GM03348 (cell line): ENCODE data around the gene SLX4.
"Not testable (repeated sequence)": the region's sequence is repeated elsewhere in the genome, so short reads cannot be mapped to it uniquely, and the experiment has no call there.

Source experiments
- DNase-seq: peaks from one replicate; pipeline ENCODE4 v3.0.0; 2012; ENCODE audit warnings: low spot score

Gene SLX4, protein sequence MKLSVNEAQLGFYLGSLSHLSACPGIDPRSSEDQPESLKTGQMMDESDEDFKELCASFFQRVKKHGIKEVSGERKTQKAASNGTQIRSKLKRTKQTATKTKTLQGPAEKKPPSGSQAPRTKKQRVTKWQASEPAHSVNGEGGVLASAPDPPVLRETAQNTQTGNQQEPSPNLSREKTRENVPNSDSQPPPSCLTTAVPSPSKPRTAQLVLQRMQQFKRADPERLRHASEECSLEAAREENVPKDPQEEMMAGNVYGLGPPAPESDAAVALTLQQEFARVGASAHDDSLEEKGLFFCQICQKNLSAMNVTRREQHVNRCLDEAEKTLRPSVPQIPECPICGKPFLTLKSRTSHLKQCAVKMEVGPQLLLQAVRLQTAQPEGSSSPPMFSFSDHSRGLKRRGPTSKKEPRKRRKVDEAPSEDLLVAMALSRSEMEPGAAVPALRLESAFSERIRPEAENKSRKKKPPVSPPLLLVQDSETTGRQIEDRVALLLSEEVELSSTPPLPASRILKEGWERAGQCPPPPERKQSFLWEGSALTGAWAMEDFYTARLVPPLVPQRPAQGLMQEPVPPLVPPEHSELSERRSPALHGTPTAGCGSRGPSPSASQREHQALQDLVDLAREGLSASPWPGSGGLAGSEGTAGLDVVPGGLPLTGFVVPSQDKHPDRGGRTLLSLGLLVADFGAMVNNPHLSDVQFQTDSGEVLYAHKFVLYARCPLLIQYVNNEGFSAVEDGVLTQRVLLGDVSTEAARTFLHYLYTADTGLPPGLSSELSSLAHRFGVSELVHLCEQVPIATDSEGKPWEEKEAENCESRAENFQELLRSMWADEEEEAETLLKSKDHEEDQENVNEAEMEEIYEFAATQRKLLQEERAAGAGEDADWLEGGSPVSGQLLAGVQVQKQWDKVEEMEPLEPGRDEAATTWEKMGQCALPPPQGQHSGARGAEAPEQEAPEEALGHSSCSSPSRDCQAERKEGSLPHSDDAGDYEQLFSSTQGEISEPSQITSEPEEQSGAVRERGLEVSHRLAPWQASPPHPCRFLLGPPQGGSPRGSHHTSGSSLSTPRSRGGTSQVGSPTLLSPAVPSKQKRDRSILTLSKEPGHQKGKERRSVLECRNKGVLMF (N-terminal part only)

DNA sequence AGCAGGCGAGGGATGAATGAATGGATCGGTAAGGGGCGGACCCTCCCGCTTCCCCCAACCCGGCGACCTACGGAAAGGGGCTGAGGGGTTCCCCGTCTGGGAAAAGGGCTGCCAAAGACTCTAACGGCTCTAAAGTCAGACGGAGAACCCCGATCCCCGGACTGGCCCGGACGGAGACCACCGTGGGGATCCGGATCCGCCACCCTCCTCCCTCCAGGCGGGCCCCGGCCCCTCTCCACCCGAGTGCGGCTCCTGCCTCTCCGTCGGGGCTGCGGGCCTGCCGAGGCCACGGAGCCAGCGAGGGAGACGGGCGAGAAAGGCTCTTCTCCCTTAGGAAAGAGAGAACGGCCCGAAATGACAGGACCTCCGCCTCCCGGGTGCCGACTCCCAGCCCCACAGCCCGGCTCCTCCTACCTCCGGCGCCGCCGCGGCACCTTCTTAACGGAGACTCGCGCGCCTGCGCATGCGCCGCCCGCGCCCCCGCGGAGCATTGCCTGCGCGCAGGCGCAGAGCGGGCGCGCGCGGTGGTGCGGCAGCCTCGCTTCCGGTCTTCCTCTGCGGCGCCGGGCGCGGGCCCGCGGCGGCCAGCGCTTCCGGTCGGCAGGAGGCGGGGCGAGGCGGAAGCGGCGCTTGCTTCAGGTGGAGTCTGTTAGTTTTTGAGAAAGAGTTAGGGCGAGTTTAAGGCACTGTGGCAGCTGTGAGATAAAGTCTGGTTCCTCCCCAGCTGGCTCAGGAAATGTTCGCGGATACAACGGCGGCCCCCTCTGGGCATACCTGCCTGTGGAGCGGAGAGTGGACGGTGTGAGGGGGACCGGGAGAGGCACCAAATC lies at the start of gene SLX4:
Gene SLX4 (minus strand): TSS at position 461 of the 830 bp plus-strand sequence. CDS start 2,642 bp downstream, outside the sequence.
- peak; percentile 100 for DNase-seq

DNA sequence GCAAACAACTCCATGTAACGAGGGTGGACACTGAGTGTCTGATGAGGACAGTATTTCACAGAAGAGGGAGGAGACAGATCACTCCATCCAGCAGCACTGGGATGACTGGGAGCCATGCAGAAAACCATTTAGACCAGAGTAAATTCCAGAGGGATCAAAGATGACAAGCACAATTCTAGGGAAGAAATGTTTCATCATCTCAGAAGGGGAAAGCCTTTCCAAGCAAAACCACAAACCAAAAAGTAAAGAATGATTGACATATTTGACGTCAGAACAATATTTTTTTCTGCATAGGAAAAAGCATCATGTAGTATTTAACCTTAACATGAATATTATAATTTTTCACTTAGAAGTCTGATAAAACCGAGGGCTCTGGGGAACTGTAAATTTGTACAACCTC lies 47.8 kb upstream of the SLX4 start:
- peak; percentile 60 for DNase-seq

DNA sequence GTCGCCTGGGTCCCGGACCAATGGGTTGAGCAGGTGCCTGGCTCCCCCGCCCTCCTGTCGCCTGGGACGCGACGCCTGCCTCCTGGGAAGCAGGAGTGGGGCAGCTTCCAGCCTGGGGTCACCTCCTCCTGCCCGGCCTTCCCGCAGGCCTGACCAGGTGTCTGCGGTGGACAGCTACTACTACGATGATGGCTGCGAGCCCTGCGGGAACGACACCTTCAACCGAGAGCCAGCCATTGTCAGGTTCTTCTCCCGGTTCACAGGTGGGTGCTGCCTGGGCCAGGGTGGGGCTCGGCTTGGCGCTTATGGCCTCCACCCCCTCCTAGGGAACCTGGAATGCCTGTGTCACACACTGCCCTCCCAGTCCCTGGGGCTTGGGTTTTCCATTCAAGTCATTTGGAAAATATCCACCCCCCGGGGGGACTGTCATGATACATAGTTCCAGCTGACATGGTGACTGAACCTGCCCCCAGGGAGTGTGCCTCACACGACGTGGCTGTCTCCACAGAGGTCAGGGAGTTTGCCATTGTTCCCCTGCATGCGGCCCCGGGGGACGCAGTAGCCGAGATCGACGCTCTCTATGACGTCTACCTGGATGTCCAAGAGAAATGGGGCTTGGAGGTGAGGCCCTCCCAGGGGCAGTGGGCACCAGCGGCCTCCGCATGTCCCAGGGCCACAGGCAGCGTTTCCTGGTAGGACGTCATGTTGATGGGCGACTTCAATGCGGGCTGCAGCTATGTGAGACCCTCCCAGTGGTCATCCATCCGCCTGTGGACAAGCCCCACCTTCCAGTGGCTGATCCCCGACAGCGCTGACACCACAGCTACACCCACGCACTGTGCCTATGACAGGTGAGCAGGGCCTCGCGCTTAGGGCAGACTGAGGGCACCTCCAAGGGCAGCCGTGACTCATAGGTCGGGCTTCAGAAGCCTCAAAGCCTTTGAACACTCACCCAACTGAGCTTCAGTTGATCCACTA lies 45.4 kb upstream of the SLX4 start:
- DNase-seq = no peak

DNA sequence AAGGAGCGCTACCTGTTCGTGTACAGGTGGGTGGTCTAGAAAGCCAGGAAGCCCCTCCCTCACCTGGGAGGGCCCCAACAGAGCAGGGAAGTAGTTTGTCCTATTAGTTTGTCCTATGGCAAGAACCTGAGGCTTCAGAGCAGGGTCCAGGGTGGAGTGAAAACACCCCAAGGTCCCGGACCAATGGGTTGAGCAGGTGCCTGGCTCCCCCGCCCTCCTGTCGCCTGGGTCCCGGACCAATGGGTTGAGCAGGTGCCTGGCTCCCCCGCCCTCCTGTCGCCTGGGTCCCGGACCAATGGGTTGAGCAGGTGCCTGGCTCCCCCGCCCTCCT lies 44.7 kb upstream of the SLX4 start:
- not testable (repeated sequence) for DNase-seq

- DNase-seq = no peak
These were observed 44.2 kb upstream of the SLX4 start for GRCh38 chr16:3655396-3656159.

GRCh38 chr16:3655030-3655395 lies 43.6 kb upstream of the SLX4 start:
- no peak for DNase-seq

GRCh38 chr16:3654249-3654991 lies 43.0 kb upstream of the SLX4 start, which contains the start of gene DNASE1:
Gene DNASE1 (plus strand): TSS chr16:3654691. CDS start chr16:3655374, 683 bp downstream.
- DNase-seq = peak; percentile 71

- no peak for DNase-seq
These were observed 41.2 kb upstream of the SLX4 start for GRCh38 chr16:3652373-3653195.

- DNase-seq = no peak
These were observed 40.3 kb upstream of the SLX4 start for GRCh38 chr16:3651461-3652372.

DNA sequence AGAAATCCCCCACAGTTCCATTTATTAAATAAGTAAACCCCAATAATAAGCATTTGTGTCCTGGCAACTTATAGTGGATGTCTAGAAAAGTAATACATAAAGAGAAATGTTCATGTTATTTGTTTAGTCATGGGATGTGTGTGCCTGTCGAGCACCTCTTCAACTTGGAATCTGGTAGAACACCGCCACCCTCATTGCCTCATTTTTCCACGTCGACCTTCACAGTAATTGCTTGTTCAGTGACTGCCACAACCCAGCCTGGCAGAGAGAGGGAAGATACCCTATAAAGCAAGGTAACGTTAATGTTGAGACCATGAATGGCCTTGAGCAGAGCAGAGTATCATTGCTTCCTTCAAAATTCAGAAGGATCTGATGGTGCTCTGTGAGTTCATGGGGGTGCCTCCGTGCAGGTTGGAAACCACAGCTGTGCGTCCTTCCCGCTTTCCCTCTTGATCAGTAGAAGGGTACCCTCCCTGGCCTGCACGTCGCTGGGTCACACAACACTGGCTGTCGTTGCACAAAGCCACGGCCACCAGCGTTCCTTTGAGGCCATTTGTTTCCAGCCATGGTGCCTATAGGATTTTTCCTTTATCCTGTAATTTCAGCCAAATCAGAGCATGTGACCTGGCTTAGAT lies 39.3 kb upstream of the SLX4 start:
- no peak for DNase-seq

- no peak for DNase-seq
These were observed 35.0 kb upstream of the SLX4 start for GRCh38 chr16:3646348-3646920.

- DNase-seq = peak; percentile 4
These were observed 34.3 kb upstream of the SLX4 start for GRCh38 chr16:3645504-3646347.

- DNase-seq = no peak
These were observed 33.7 kb upstream of the SLX4 start for GRCh38 chr16:3645108-3645503.

DNA sequence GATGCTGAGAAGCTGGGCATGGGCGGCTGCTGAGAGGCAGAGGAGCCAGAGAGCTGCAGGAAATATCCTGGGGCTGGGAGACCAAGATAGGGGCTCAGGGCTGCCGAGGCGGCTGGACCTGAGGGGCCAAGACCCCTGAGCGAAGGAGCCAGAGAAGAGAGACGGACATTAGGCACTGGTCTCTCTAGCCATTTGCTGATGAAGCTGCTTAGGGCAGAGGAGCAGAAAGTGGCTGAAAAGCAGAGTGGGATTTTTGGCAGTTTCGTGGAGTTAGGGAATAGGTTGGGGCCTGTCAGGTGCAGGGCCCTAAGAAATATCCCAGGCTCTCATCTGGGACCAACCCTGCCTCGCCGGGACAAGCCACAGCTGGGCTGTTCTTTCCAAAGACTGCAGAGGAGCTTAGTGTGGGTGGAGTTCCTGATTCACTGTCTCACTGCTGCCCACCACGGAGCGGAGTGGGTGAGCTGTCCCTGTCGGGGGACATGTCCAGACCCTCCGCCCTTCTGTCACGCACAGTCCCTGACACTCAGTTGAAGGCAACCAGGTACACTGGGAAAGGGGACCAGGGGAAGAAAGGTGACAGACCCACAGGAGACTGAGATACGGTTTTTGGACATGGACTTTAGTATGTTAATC lies 31.8 kb upstream of the SLX4 start:
- no peak for DNase-seq
